Loucy (cell line): ENCODE data around the gene ZNF282.
A peak's percentile ranks its signal among the peaks of the same experiment; 100 is the strongest.

Experiments used
- H2AFZ ChIP-seq: fragments of 200-600 bp; sonication (generic); 2 replicates; pipeline ENCODE4 v1.6.0; 2016; ENCODE audit warnings: antibody characterized with exemption, mild to moderate bottlenecking, low read length, moderate library complexity
- H3F3A ChIP-seq: fragments of 200-600 bp; 2 replicates; pipeline ENCODE4 v1.6.0; 2016; ENCODE audit warnings: antibody characterized with exemption, low read depth, mild to moderate bottlenecking
- H3K27me3 ChIP-seq: fragments of 200-600 bp; sonication (generic); 2 replicates; pipeline ENCODE4 v1.6.1; 2014; ENCODE audit warnings: low read length, mild to moderate bottlenecking; ENCODE audit not compliant: insufficient read depth, poor library complexity, severe bottlenecking
- H3K36me3 ChIP-seq: fragments of 200-600 bp; sonication (generic); 2 replicates; pipeline ENCODE4 v1.6.1; 2016; ENCODE audit warnings: low read length; ENCODE audit not compliant: insufficient read depth
- H3K4me1 ChIP-seq: fragments of 200-600 bp; sonication (generic); 2 replicates; pipeline ENCODE4 v1.5.1; 2014; ENCODE audit warnings: low read length, mild to moderate bottlenecking; ENCODE audit not compliant: insufficient read depth, poor library complexity, severe bottlenecking
- H3K4me2 ChIP-seq: fragments of 200-600 bp; sonication (generic); 2 replicates; pipeline ENCODE4 v1.6.0; 2014; ENCODE audit warnings: antibody characterized with exemption, low read length, low read depth, mild to moderate bottlenecking; ENCODE audit not compliant: poor library complexity, severe bottlenecking
- H3K4me3 ChIP-seq: fragments of 200-600 bp; sonication (generic); 2 replicates; pipeline ENCODE4 v1.5.1; 2014; ENCODE audit warnings: low read length, mild to moderate bottlenecking, mixed read lengths; ENCODE audit not compliant: poor library complexity, severe bottlenecking
- H3K79me2 ChIP-seq: fragments of 200-600 bp; sonication (generic); 2 replicates; pipeline ENCODE4 v1.6.1; 2014; ENCODE audit warnings: low read length; ENCODE audit not compliant: insufficient read depth
- H3K9ac ChIP-seq: fragments of 200-600 bp; sonication (generic); 2 replicates; pipeline ENCODE4 v1.6.0; 2014; ENCODE audit warnings: mild to moderate bottlenecking, low read depth, low read length, moderate library complexity; ENCODE audit not compliant: poor library complexity, severe bottlenecking
- H3K9me2 ChIP-seq: fragments of 200-600 bp; sonication (generic); replicated peaks from 2 replicates; pipeline ENCODE4 v1.6.1; 2016; ENCODE audit warnings: low read depth, low read length, mixed read lengths
- H3K9me3 ChIP-seq: fragments of 200-600 bp; sonication (generic); 2 replicates; pipeline ENCODE4 v1.6.1; 2014; ENCODE audit warnings: mild to moderate bottlenecking, antibody characterized with exemption, low read length, low read depth; ENCODE audit not compliant: insufficient read depth
- H4K20me1 ChIP-seq: fragments of 200-600 bp; sonication (generic); 2 replicates; pipeline ENCODE4 v1.6.0; 2014; ENCODE audit warnings: antibody characterized with exemption, low read length, mild to moderate bottlenecking; ENCODE audit not compliant: insufficient read depth, poor library complexity, severe bottlenecking
- EZH2phosphoT487 ChIP-seq: fragments of 200-600 bp; IDR thresholded peaks from 2 replicates; pipeline ENCODE4 v1.6.1; 2018; ENCODE audit warnings: antibody characterized with exemption, mild to moderate bottlenecking, moderate library complexity, borderline replicate concordance
- TF ChIP-seq, protein P1 (sequence below): fragments of 200-600 bp; sonication (generic); conservative IDR thresholded peaks from 2 replicates; pipeline ENCODE4 v1.5.1; 2014; ENCODE audit warnings: mild to moderate bottlenecking, antibody characterized with exemption, low read length

The ZNF282 gene

DNA sequence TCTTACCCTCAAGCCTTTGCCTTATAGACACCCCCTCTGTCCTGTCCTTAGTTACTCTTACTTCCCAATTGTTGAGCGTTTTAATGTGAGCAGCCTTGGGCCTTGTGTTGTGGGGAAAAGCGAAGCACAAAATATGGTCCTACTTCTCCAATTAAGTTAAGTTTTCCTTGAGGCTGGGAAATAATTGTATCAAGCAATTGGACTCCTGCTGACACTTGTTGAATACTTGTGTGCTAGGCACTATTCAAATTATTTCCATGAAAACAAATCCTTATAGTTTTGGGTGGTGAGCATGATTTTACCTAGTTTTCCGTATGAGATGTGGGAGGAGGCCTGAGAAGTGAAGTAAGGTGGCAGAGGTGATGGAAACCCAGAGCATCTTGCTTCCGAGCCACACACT is 61.2 kb downstream of the ZNF282 start:
- TF ChIP-seq, protein P1, sequence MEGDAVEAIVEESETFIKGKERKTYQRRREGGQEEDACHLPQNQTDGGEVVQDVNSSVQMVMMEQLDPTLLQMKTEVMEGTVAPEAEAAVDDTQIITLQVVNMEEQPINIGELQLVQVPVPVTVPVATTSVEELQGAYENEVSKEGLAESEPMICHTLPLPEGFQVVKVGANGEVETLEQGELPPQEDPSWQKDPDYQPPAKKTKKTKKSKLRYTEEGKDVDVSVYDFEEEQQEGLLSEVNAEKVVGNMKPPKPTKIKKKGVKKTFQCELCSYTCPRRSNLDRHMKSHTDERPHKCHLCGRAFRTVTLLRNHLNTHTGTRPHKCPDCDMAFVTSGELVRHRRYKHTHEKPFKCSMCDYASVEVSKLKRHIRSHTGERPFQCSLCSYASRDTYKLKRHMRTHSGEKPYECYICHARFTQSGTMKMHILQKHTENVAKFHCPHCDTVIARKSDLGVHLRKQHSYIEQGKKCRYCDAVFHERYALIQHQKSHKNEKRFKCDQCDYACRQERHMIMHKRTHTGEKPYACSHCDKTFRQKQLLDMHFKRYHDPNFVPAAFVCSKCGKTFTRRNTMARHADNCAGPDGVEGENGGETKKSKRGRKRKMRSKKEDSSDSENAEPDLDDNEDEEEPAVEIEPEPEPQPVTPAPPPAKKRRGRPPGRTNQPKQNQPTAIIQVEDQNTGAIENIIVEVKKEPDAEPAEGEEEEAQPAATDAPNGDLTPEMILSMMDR, result no peak
- TF ChIP-seq EZH2phosphoT487, result no peak
- Histone ChIP-seq H3K4me3 (no peak overlapping the region), H3K36me3 (peaks cover 48% of the 10 kb centered on the region; the same call in 1 of the 2 replicates), H2AFZ (no peak overlapping the region), H3K9ac (no peak overlapping the region), H3K27me3 (no peaks in the 10 kb centered on the region), H3K9me3 (no peaks in the 10 kb centered on the region), H4K20me1 (no peaks in the 10 kb centered on the region), H3K9me2 (no peaks in the 10 kb centered on the region), H3K4me2 (no peak overlapping the region), H3K4me1 (peaks cover 3% of the 10 kb centered on the region), H3F3A (no peaks in the 10 kb centered on the region), H3K79me2 (no peaks in the 10 kb centered on the region)

DNA sequence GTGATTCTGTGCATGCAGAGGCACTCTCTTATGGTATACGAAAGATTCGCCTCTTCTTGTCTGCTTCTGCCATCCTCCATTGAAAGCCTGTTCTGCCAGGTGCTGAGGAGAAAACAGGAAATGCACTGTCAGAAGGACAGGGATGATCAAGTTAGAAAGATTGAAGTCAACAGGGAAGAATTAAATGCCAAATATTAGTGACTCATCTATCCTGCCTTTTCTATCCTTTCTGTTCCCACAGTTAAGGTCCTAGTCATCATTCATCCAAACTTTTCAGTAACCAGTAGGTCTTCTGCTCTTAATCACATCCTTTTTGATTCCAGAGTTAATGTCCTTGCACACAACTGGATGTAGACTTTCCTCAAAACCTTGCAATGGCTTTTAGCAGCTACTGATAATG is 61.8 kb downstream of the ZNF282 start:
- TF ChIP-seq EZH2phosphoT487, result no peak
- TF ChIP-seq, protein P1, result no peak
- Histone ChIP-seq H3K27me3 (no peaks in the 10 kb centered on the region), H3F3A (no peaks in the 10 kb centered on the region), H3K9me3 (no peaks in the 10 kb centered on the region), H3K9me2 (no peaks in the 10 kb centered on the region), H3K36me3 (peaks cover 42% of the 10 kb centered on the region; the same call in 1 of the 2 replicates), H3K4me1 (peaks cover 4% of the 10 kb centered on the region), H3K79me2 (no peaks in the 10 kb centered on the region), H2AFZ (no peak overlapping the region), H3K4me2 (no peak overlapping the region), H3K9ac (no peak overlapping the region), H3K4me3 (no peak overlapping the region), H4K20me1 (no peaks in the 10 kb centered on the region)

DNA sequence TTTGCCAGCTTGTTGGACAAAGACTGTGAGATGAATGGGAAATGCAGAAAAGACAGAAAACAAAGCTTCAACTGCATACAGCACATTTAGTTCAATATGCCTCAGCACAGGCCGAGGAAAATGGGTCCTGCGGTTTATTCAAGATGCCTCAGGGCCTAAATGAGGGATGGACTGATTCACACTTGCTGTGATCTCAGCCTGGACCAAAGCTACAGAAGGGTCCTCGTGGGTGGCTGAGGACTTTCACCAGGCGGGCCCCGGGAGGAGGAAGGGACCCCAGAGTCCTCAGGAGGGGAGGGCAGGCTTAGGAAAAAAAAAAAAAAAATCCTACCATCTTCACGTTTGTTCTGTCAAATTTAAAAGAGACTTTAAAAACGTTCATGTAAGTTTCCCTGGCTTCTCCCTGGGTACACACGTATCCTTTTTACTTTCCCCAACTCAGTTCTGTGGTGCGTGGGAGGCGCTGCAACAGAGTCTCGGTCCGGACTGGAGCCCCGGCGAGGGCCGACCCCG is 66.0 kb downstream of the ZNF282 start:
- TF ChIP-seq, protein P1, result no peak
- TF ChIP-seq EZH2phosphoT487, result no peak
- H3K4me2 ChIP-seq, result peak overlapping the region; percentile 76
- H3F3A ChIP-seq, result no peaks in the 10 kb centered on the region
- peak overlapping the region; percentile 80 for H3K4me3 ChIP-seq
- H3K9ac ChIP-seq, result peak overlapping the region; percentile 77
- H3K9me2 ChIP-seq, result no peaks in the 10 kb centered on the region
- no peaks in the 10 kb centered on the region for H3K9me3 ChIP-seq
- no peaks in the 10 kb centered on the region for H3K79me2 ChIP-seq
- peaks cover 4% of the 10 kb centered on the region for H3K4me1 ChIP-seq
- no peaks in the 10 kb centered on the region for H3K27me3 ChIP-seq
- H4K20me1 ChIP-seq, result no peaks in the 10 kb centered on the region
- H3K36me3 ChIP-seq, result peaks cover 1% of the 10 kb centered on the region; the same call in 1 of the 2 replicates
- peak overlapping the region; percentile 97 for H2AFZ ChIP-seq
